Purkinje cell (primary cell): ENCODE measurements around the gene SERPINB2. TPM values are rescaled to one million over a fixed set of nuclear protein-coding genes. Genes with fewer than 3 reads are reported as not detected.

Experiments
- polyA plus RNA-seq: library from polyadenylated mRNA; unstranded; fragments of >200 nt; fragmentation: Nextera tagmentation; gene quantifications from 2 replicates; pipeline ENCODE4 v1.2.1, GENCODE V29; 2014

SERPINB2 gene, protein sequence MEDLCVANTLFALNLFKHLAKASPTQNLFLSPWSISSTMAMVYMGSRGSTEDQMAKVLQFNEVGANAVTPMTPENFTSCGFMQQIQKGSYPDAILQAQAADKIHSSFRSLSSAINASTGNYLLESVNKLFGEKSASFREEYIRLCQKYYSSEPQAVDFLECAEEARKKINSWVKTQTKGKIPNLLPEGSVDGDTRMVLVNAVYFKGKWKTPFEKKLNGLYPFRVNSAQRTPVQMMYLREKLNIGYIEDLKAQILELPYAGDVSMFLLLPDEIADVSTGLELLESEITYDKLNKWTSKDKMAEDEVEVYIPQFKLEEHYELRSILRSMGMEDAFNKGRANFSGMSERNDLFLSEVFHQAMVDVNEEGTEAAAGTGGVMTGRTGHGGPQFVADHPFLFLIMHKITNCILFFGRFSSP
- polyA plus RNA-seq: not detected in 2 replicates

DNA sequence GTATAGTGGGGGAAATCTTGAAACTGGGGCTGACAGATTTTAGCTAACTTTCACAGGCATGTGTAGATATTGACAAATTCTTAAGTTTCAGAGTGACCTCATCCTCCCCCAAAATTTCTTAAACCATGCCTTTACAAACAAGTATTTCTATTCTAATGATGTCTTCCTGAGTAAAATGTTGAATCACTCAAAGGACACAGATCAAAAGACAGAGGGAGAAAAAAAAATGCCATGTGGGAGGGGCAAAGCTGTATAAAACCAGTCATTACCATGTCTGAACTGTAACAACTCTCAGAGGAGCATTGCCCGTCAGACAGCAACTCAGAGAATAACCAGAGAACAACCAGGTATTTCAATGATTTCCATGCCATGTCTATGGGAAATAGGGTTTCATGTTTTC lies at the start of gene SERPINB2:
Gene SERPINB2 (plus strand): TSS at position 282 of the 400 bp plus-strand sequence. CDS start 3,740 bp downstream, outside the sequence.

GRCh38 chr18:63907664-63908063 lies 20.2 kb downstream of the SERPINB2 start, which contains the start of gene SERPINB10:
SERPINB10 (plus strand) TSS chr18:63907958; CDS start chr18:63915511, 7,553 bp downstream.

DNA sequence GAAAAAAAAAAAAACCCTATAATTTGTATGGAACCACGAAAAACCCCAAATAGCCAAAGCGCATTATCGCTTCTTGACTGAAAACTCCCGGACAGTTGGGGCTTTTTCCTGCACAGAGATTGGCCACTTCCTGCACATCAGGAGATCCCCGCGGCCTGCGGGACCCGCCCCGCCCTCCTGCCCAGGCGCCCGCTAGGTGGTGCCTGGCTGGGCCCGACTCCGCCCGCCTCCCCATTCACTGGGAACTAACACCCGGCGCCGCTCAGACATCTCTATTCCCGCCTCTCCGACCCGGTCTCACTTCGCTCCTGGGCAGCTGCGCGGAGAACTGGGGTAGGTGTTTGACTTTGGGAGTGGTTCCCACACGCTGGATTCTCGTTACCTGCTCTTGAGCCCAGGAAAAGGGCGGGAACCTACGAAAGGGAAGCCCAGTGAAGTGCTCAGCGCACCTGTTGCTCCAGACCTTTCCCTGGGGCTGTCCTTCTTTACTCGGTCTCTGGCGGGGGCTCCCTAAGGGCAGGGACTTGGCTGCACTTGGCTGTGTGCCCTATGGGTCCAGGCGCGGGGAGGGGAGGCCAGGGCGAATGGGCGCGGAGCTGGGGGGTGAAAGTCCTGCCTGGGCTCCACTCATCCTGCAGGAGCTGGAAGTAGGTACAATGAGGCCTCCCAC lies 61.7 kb downstream of the SERPINB2 start, which contains the start of gene HMSD:
Gene HMSD (plus strand): TSS at position 234 of the 670 bp plus-strand sequence. CDS start 4,155 bp downstream, outside the sequence.

Other genes starting within 250 kb of the SERPINB2 start
- 0.55 TPM in 1 of 2 replicates, not detected in the other for gene SERPINB4, start 243.4 kb upstream of the SERPINB2 start, polyA plus RNA-seq
- not detected in 2 replicates for gene SERPINB3, start 225.8 kb upstream of the SERPINB2 start, polyA plus RNA-seq
- gene SERPINB11, start 184.7 kb upstream of the SERPINB2 start, polyA plus RNA-seq: 1.2 TPM in 1 of 2 replicates, not detected in the other
- gene SERPINB7, start 112.3 kb upstream of the SERPINB2 start, polyA plus RNA-seq: not detected in 2 replicates
- not detected in 2 replicates for gene SERPINB10, start 20.3 kb downstream of the SERPINB2 start, polyA plus RNA-seq
- 7.1 TPM in 1 of 2 replicates, not detected in the other for gene HMSD, start 61.6 kb downstream of the SERPINB2 start, polyA plus RNA-seq
- gene SERPINB8, start 82.4 kb downstream of the SERPINB2 start, polyA plus RNA-seq: 10.4 and 20.0 TPM in 2 replicates